GM21360 (cell line): ENCODE data around the gene R3HDML.

ENCODE experiments used
- ATAC-seq: cut with Tn5 transposase; IDR thresholded peaks from one replicate; pipeline ENCODE4 v1.9.1; 2021; ENCODE audit warnings: mild to moderate bottlenecking, moderate library complexity; ENCODE audit not compliant: unreplicated experiment

The R3HDML gene

GRCh38 chr20:44361021-44361420, 24.2 kb downstream of the R3HDML start:
- ATAC-seq = no peak

- ATAC-seq = no peak
Measured at GRCh38 chr20:44362466-44362940, 25.7 kb downstream of the R3HDML start.

- no peak for ATAC-seq
Measured at GRCh38 chr20:44364068-44364467, 27.2 kb downstream of the R3HDML start.

- ATAC-seq = no peak
Measured at GRCh38 chr20:44364780-44365179, 27.9 kb downstream of the R3HDML start.

- ATAC-seq = no peak
Measured at GRCh38 chr20:44367746-44368145, 30.9 kb downstream of the R3HDML start.

GRCh38 chr20:44370639-44371218, 33.9 kb downstream of the R3HDML start:
- no peak for ATAC-seq

- ATAC-seq = no peak
Measured at GRCh38 chr20:44382641-44383040, 45.8 kb downstream of the R3HDML start.

DNA sequence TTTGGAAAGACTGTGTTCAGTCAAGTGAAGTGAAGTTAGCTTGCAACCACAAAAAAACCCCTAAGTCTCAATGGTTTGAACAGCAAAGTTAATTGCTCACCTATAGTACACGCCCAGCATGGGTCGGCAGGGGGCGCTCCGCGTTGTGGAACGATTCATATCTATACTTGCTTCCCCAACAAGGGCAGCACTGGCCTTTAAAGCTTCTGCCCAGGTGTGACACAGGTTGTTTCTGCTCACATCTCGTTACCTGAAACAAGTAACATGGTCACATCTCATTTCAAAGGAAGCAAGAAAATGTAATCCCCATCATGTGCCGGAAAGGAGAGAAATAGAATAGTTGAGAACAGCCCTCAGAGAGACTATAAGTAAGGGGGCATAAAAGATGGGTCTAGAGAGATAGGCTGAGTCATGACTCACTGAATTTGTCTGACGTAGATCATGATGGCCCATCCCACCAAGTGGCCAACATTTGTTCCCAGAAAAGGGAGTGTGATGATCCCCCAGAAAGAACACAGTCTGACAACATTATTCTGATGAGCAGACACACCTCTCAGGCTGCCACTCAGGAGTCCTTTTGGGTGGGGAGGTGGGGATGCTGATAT, 47.7 kb downstream of the R3HDML start:
- ATAC-seq = no peak

GRCh38 chr20:44388466-44389023, 51.7 kb downstream of the R3HDML start:
- no peak for ATAC-seq

DNA sequence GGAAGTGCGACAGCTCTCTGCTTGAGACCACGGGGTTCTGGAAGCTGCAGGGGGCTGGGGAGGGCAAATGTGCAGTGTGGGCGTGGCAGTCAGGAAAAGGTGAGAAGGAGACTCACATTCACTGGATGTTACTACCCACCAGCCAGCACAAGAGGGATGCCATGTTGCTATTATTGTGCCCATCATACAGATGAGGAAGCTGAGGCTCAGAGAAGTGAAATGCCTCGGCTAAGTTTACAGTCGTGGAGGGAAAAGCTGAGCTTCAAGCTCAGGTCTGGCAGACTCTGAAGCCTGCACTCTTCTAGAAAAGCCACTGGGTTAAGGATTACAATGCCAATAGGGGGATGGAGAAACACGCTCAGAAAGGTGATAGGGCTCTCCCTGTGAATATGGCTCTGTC, 53.0 kb downstream of the R3HDML start:
- no peak for ATAC-seq

- ATAC-seq = no peak
Measured at GRCh38 chr20:44390280-44390679, 53.4 kb downstream of the R3HDML start.

GRCh38 chr20:44392088-44392775, 55.4 kb downstream of the R3HDML start:
- ATAC-seq = no peak

DNA sequence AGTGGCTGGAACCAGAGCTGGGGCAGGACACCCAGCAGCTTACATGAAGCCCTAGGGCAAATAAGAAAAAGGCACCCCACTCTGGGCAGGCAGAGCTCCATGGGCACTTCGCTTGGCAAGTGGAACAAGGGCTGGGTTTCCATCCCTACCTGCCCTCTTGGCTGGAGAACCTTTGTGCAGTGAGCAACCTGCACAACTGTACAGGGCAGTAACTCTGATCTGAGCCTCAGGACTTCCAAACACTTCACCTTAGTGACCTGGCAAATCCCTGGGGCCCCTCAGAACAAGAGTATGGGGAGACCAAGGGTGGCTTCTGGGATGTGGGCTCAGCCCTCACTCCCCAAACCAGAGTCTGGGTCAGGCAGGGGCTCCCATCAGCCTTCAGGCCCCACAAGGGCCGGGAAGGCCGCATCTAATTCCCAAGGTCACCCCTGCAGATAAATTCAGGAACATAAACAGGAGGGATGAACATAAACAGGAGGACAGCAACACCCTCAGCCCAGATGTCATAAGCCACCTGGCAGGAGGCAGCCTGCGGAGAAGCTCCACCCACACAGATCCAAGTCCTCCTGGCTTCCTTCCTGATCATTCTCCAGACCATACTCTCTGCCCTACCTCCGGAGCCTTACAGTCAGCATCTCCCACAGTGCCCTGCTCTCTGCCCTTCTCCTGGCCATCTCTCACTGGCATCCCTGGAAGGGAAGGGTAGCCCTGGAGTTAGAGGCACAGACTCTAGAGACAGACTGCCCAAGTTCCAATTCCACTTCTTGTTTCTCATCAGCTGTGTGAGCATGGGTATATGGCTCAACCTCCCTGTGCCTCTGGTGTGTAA, 56.1 kb downstream of the R3HDML start:
- no peak for ATAC-seq

DNA sequence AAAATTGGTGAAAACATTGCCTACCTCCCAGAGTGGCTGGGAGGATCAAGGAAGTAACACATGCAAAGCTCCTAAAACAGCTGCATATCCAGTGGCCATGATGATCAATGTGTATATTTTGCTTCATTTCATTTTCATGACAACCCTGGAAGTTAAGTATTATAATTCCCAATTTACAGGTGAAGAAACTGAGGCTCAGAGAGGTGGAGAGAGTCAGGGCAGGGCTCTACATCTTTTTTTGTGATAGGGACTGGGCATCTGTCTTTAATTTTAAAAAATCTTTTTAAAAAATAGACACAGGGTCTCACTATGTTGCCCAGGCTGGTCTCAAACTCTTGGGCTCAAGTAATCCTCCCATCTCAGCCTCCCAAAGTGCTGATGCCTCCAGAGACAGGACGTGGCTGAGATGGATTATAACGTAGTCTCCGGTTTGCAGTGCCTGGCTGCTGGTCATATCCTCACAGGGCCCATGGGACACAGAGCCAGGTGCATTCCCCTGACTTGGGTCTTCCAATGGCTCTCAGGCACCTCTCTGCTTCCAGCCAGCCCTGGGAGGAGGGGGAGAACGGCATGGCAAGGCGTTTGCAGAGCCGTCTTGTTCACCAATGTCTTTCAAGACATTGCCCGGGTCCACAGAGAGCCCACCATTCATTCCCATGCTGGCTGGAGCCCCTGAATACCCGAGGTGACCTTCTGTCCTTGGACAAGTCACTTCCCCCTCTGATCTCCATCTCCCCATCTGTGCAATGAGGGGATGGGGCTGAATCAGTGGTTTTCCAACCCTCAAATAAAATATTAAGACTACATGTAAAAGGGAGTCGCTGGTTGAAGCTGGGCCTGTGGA, 57.0 kb downstream of the R3HDML start:
- ATAC-seq = no peak

- ATAC-seq = no peak
Measured at GRCh38 chr20:44394452-44394701, 57.5 kb downstream of the R3HDML start.

DNA sequence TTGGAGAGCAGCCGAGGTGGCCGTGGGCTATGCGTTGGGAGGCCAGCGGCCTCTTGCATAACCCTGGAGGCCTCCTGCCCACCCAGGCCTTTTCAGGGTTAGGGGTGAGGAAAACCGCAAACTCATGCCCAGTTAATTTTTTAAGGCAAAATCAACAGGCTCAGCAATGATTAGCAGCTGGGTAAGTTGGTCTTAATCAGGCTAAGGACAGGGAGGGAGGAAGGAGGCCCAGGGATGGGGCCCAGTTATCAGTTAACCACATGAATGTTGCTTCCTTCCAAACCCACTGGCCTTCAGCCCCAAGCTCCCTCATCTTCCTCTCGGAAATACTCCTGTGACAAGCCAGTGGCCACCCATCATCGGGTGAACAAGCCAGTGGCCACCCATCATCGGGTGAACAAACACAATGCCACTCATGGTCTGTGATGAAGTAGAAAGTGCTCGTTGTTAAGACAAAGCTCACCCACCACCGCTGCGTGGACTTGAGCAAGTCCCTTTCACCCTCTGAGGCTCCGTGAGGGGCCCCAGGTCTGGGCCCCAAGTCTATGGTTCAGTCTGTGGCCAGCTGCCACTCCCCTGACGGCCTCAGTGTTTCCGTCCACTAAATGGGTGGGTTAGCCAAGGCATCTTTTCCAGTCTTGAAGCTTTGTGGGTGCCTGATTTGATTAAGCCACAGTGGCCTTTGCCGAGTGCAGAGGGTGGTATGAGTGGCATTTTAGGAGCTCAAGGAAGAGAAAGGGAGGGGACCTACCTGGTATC, 58.0 kb downstream of the R3HDML start:
- no peak for ATAC-seq

- no peak for ATAC-seq
Measured at GRCh38 chr20:44395461-44396340, 58.9 kb downstream of the R3HDML start.

GRCh38 chr20:44396369-44397130, 59.7 kb downstream of the R3HDML start:
- ATAC-seq = no peak
